WTC11 (cell line): Measurements from ENCODE around the gene FUT7. TPM values are rescaled to one million over a fixed set of nuclear protein-coding genes. Genes with fewer than 3 reads are reported as not detected.

Experiments
- ATAC-seq: fragments of 200-7000 bp; cut with Tn5 transposase; 2 replicates; pipeline ENCODE4 v1.10.0; 2021; ENCODE audit warnings: mild to moderate bottlenecking, moderate library complexity
- CTCF ChIA-PET: fragments of 300-600 bp; sonication (Branson Sonifier 250); formaldehyde crosslinking; loops from one replicate; lab custom pipeline; 2021; ENCODE audit warnings: antibody characterized with exemption; lab: Charles Lee
- POLR2A ChIA-PET: fragments of 350-600 bp; sonication (Branson Sonifier 250); formaldehyde crosslinking; loops from one replicate; lab custom pipeline; 2021; ENCODE audit warnings: antibody characterized with exemption; lab: Charles Lee
- DNase-seq: peaks from one replicate; pipeline ENCODE4 v3.0.0; 2021; ENCODE audit warnings: low spot score
- H3K27ac Mint-ChIP-seq: 2 replicates; pipeline ENCODE4 v1.8.0; 2021; ENCODE audit warnings: mixed read lengths
- H3K27me3 Mint-ChIP-seq: 2 replicates; pipeline ENCODE4 v1.8.0; 2021; ENCODE audit warnings: low read depth, mild to moderate bottlenecking, moderate library complexity, mixed read lengths
- H3K36me3 Mint-ChIP-seq: 2 replicates; pipeline ENCODE4 v1.8.0; 2021; ENCODE audit warnings: mixed read lengths
- H3K4me1 Mint-ChIP-seq: 2 replicates; pipeline ENCODE4 v1.8.0; 2022; ENCODE audit warnings: mixed read lengths
- H3K4me3 Mint-ChIP-seq: 2 replicates; pipeline ENCODE4 v1.8.0; 2021; ENCODE audit warnings: mild to moderate bottlenecking, moderate library complexity, mixed read lengths
- H3K9me3 Mint-ChIP-seq: 2 replicates; pipeline ENCODE4 v1.8.0; 2021; ENCODE audit warnings: mixed read lengths
- ATF3 ChIP-seq: sonication (generic); formaldehyde crosslinking; conservative IDR thresholded peaks from 2 replicates; pipeline ENCODE4 v1.8.1; 2022; ENCODE audit warnings: mild to moderate bottlenecking, missing genetic modification reagents
- CREM ChIP-seq: sonication (generic); formaldehyde crosslinking; IDR thresholded peaks from 2 replicates; pipeline ENCODE4 v1.8.1; 2022; ENCODE audit warnings: mild to moderate bottlenecking, missing genetic modification reagents, moderate library complexity
- ERG ChIP-seq: fragments of 250-450 bp; sonication (Bioruptor Pico); IDR thresholded peaks from 2 replicates; pipeline ENCODE4 v1.8.0; 2021; ENCODE audit warnings: mild to moderate bottlenecking
- ESRRA ChIP-seq: sonication (generic); formaldehyde crosslinking; IDR thresholded peaks from 2 replicates; pipeline ENCODE4 v1.8.1; 2022; ENCODE audit warnings: mild to moderate bottlenecking, missing genetic modification reagents, borderline replicate concordance
- ETV6 ChIP-seq: sonication (generic); formaldehyde crosslinking; IDR thresholded peaks from 2 replicates; pipeline ENCODE4 v1.8.1; 2022; ENCODE audit warnings: mild to moderate bottlenecking, missing genetic modification reagents
- FOXP1 ChIP-seq: sonication (generic); formaldehyde crosslinking; IDR thresholded peaks from 2 replicates; pipeline ENCODE4 v1.8.0; 2022; ENCODE audit warnings: missing genetic modification reagents, mild to moderate bottlenecking, moderate library complexity, borderline replicate concordance
- GABPB1 ChIP-seq: sonication (generic); formaldehyde crosslinking; IDR thresholded peaks from 2 replicates; pipeline ENCODE4 v1.8.1; 2023; ENCODE audit warnings: mild to moderate bottlenecking, missing genetic modification reagents
- GTF2I ChIP-seq: fragments of 250-450 bp; sonication (Bioruptor Pico); conservative IDR thresholded peaks from 2 replicates; pipeline ENCODE4 v1.4.0; 2021; ENCODE audit warnings: mild to moderate bottlenecking
- HMGXB4 ChIP-seq: sonication (generic); formaldehyde crosslinking; IDR thresholded peaks from 2 replicates; pipeline ENCODE4 v1.8.1; 2023; ENCODE audit warnings: mild to moderate bottlenecking, moderate library complexity, missing genetic modification reagents
- PRDM15 ChIP-seq: sonication (generic); formaldehyde crosslinking; IDR thresholded peaks from 2 replicates; pipeline ENCODE4 v1.8.0; 2022; ENCODE audit warnings: missing genetic modification reagents
- SOX15 ChIP-seq: fragments of 250-450 bp; sonication (Bioruptor Pico); IDR thresholded peaks from 2 replicates; pipeline ENCODE4 v1.9.0; 2021; ENCODE audit warnings: mild to moderate bottlenecking
- TEAD4 ChIP-seq: sonication (generic); formaldehyde crosslinking; IDR thresholded peaks from 2 replicates; pipeline ENCODE4 v1.8.0; 2022; ENCODE audit warnings: mild to moderate bottlenecking, missing genetic modification reagents
- USF1 ChIP-seq: sonication (generic); formaldehyde crosslinking; IDR thresholded peaks from 2 replicates; pipeline ENCODE4 v1.8.0; 2022; ENCODE audit warnings: mild to moderate bottlenecking, missing genetic modification reagents
- ZNF121 ChIP-seq: sonication (generic); formaldehyde crosslinking; IDR thresholded peaks from 2 replicates; pipeline ENCODE4 v1.8.0; 2023; ENCODE audit warnings: missing genetic modification reagents
- ZNF138 ChIP-seq: sonication (generic); formaldehyde crosslinking; conservative IDR thresholded peaks from 2 replicates; pipeline ENCODE4 v1.8.1; 2022; ENCODE audit warnings: mild to moderate bottlenecking, moderate library complexity, missing genetic modification reagents
- ZNF532 ChIP-seq: fragments of 250-450 bp; sonication (Bioruptor Pico); IDR thresholded peaks from 2 replicates; pipeline ENCODE4 v1.9.0; 2021; ENCODE audit warnings: mild to moderate bottlenecking, borderline replicate concordance
- ZSCAN18 ChIP-seq: fragments of 250-450 bp; sonication (Bioruptor Pico); IDR thresholded peaks from 2 replicates; pipeline ENCODE4 v2.1.2; 2022; ENCODE audit warnings: mild to moderate bottlenecking, moderate library complexity
- total RNA-seq: library from RNA; stranded (reverse); gene quantifications from 3 replicates; pipeline ENCODE4 v1.2.3, GENCODE V29; 2021

FUT7 gene
- total RNA-seq, 1 experiment from 2014 or later = not detected

- Mint-ChIP-seq H3K27me3 (peaks cover 36% of the 10 kb centered on the region), H3K4me3 (peak overlapping the region; percentile 59), H3K9me3 (no peaks in the 10 kb centered on the region), H3K36me3 (no peaks in the 10 kb centered on the region), H3K27ac (no peak overlapping the region), H3K4me1 (peaks cover 16% of the 10 kb centered on the region)
- ATAC-seq (peak; percentile 8), DNase-seq (peak; percentile 29)
- ChIA-PET CTCF (interaction anchor here (0.6 to 4.3 kb wide), 10 partner anchors 8 to 235 kb away, joined by 3 to 69 read pairs (median 9); partner anchors contain the start of genes AJM1, RNF224 and SAPCD2), POLR2A (interaction anchor here (1.1 kb wide), 1 partner anchor 10 kb away, joined by 4 read pairs; the partner anchor contains the start of gene MAN1B1)
- TF ChIP-seq HMGXB4 (no peak), ATF3 (no peak), USF1 (no peak)
These were observed 44.7 kb upstream of the FUT7 start for GRCh38 chr9:137076636-137077009.

- H3K9me3 Mint-ChIP-seq = no peaks in the 10 kb centered on the region
- TF ChIP-seq GABPB1 (CRISPR knock-in tag) = no peak
- TF ChIP-seq ETV6 (CRISPR knock-in tag) = no peak
- TF ChIP-seq TEAD4 = no peak
- peak; percentile 79; the same call in 1 of the 2 replicates for TF ChIP-seq ESRRA (CRISPR knock-in tag)
- no peak for TF ChIP-seq FOXP1 (CRISPR knock-in tag)
- no peak for TF ChIP-seq ERG (CRISPR knock-in tag)
- no peak for TF ChIP-seq ZNF121 (CRISPR knock-in tag)
- TF ChIP-seq, all 79 proteins: peak for 1
- H3K27me3 Mint-ChIP-seq = peaks cover 36% of the 10 kb centered on the region
- H3K4me3 Mint-ChIP-seq = peak overlapping the region; percentile 24; the same call in 1 of the 2 replicates
- peak overlapping the region; percentile 86 for H3K27ac Mint-ChIP-seq
- DNase-seq (no peak), ATAC-seq (no peak)
- POLR2A ChIA-PET = no interaction called here
- H3K36me3 Mint-ChIP-seq = no peaks in the 10 kb centered on the region
- peaks cover 24% of the 10 kb centered on the region for H3K4me1 Mint-ChIP-seq
- CTCF ChIA-PET = interaction anchor here (0.5 to 3.8 kb wide), 6 partner anchors 11 to 261 kb away, joined by 3 to 23 read pairs (median 6); partner anchors contain the start of gene NPDC1
These were observed 43.4 kb upstream of the FUT7 start for GRCh38 chr9:137075275-137075775.

GRCh38 chr9:137074657-137075274 is 42.9 kb upstream of the FUT7 start:
- no peak overlapping the region; the same call in 1 of the 2 replicates for H3K4me3 Mint-ChIP-seq
- H3K36me3 Mint-ChIP-seq = no peaks in the 10 kb centered on the region
- peaks cover 31% of the 10 kb centered on the region for H3K27me3 Mint-ChIP-seq
- peak; percentile 62 for DNase-seq
- ChIA-PET POLR2A (no interaction called here), CTCF (interaction anchor here (0.5 to 3.8 kb wide), 6 partner anchors 10 to 262 kb away, joined by 3 to 23 read pairs (median 6); partner anchors contain the start of gene NPDC1)
- peaks cover 24% of the 10 kb centered on the region for H3K4me1 Mint-ChIP-seq
- H3K27ac Mint-ChIP-seq = peak overlapping the region; percentile 96
- ATAC-seq = no peak
- H3K9me3 Mint-ChIP-seq = no peaks in the 10 kb centered on the region
- no peak for TF ChIP-seq GTF2I
- 0 out of 2 replicates have a peak, but pooled peaks have one; percentile 28 for TF ChIP-seq ZNF532 (CRISPR knock-in tag)
- peak; percentile 81 for TF ChIP-seq ZSCAN18 (CRISPR knock-in tag)
- no peak for TF ChIP-seq PRDM15 (CRISPR knock-in tag)
- no peak for TF ChIP-seq ZNF138 (CRISPR knock-in tag)
- no peak for TF ChIP-seq CREM
- TF ChIP-seq SOX15 (CRISPR knock-in tag) = no peak
